IMR-90 (cell line): Measurements from ENCODE around the gene RNF144B. TPM values are rescaled to one million over a fixed set of nuclear protein-coding genes. Genes with fewer than 3 reads are reported as not detected.

ENCODE experiments used
- ATAC-seq: fragments of 200-7000 bp; cut with Tn5 transposase; 2 replicates; pipeline ENCODE4 v1.9.1; 2020; ENCODE audit warnings: low read depth, mild to moderate bottlenecking, moderate library complexity
- BruUV-seq: library from RNA; stranded (reverse); fragments of 400-500 nt; replicated peaks from 2 replicates; lab custom pipeline; 2021; lab: Mats Ljungman, UMichigan
- CTCF ChIA-PET: fragments of 300-600 bp; formaldehyde crosslinking; extraction: SDS; loops from one replicate; lab custom pipeline; 2021; ENCODE audit warnings: antibody characterized with exemption; lab: Yijun Ruan, JAX
- POLR2A ChIA-PET: fragments of 300-600 bp; sonication (Branson Sonifier 250); formaldehyde crosslinking; loops from one replicate; lab custom pipeline; 2022; ENCODE audit warnings: antibody characterized with exemption; ENCODE audit not compliant: unreplicated experiment; lab: Charles Lee
- DNase-seq: peaks from one replicate; pipeline ENCODE4 v3.0.0; 2013
- H2AFZ ChIP-seq: replicated peaks from 2 replicates; pipeline ENCODE3; 2013; ENCODE audit warnings: low read length, mild to moderate bottlenecking; ENCODE audit not compliant: poor library complexity
- H2AK5ac ChIP-seq: 2 replicates; pipeline ENCODE4 v1.6.1; 2013; ENCODE audit warnings: low read depth, low read length, inconsistent platforms
- H2AK9ac ChIP-seq: replicated peaks from 2 replicates; pipeline ENCODE3; 2013; ENCODE audit warnings: mild to moderate bottlenecking, low read depth, low read length, moderate library complexity; ENCODE audit not compliant: poor library complexity
- H2BK120ac ChIP-seq: 2 replicates; pipeline ENCODE4 v1.6.1; 2013; ENCODE audit warnings: low read depth, low read length, inconsistent platforms
- H2BK15ac ChIP-seq: 3 replicates; pipeline ENCODE4 v1.6.1; 2013; ENCODE audit warnings: low read depth, low read length, inconsistent platforms
- H2BK20ac ChIP-seq: 2 replicates; pipeline ENCODE4 v1.6.1; 2013; ENCODE audit warnings: low read depth, mild to moderate bottlenecking, inconsistent platforms, low read length, moderate library complexity
- H2BK5ac ChIP-seq: 2 replicates; pipeline ENCODE4 v1.6.1; 2013; ENCODE audit warnings: mild to moderate bottlenecking, low read depth, low read length, inconsistent platforms; ENCODE audit not compliant: poor library complexity, severe bottlenecking
- H3K14ac ChIP-seq: replicated peaks from 2 replicates; pipeline ENCODE4 v1.6.1; 2013; ENCODE audit warnings: low read depth, low read length, inconsistent platforms
- H3K18ac ChIP-seq: 2 replicates; pipeline ENCODE4 v1.6.1; 2013; ENCODE audit warnings: low read depth, low read length, control low read depth
- H3K23ac ChIP-seq: 2 replicates; pipeline ENCODE4 v1.6.1; 2013; ENCODE audit warnings: low read depth, low read length, inconsistent platforms
- H3K27ac ChIP-seq: 2 replicates; pipeline ENCODE4 v1.5.1; 2013; ENCODE audit warnings: mild to moderate bottlenecking, control low read depth, low read length; ENCODE audit not compliant: insufficient read depth
- H3K27me3 ChIP-seq: 2 replicates; pipeline ENCODE4 v1.6.1; 2013; ENCODE audit warnings: low read length; ENCODE audit not compliant: control insufficient read depth, insufficient read depth
- H3K36me3 ChIP-seq: 2 replicates; pipeline ENCODE4 v1.6.1; 2013; ENCODE audit warnings: low read length, mixed read lengths; ENCODE audit not compliant: control insufficient read depth, insufficient read depth
- H3K4ac ChIP-seq: 2 replicates; pipeline ENCODE4 v1.6.1; 2013; ENCODE audit warnings: low read depth, low read length, inconsistent platforms
- H3K4me1 ChIP-seq: 2 replicates; pipeline ENCODE4 v1.6.1; 2013; ENCODE audit warnings: low read length, mixed read lengths; ENCODE audit not compliant: control insufficient read depth, insufficient read depth
- H3K4me2 ChIP-seq: 2 replicates; pipeline ENCODE4 v1.6.1; 2013; ENCODE audit warnings: low read depth, mild to moderate bottlenecking, control low read depth, low read length, moderate library complexity
- H3K4me3 ChIP-seq: 2 replicates; pipeline ENCODE4 v1.5.1; 2013; ENCODE audit warnings: low read depth, mild to moderate bottlenecking, control low read depth, low read length, moderate library complexity; ENCODE audit not compliant: insufficient read depth
- H3K56ac ChIP-seq: 2 replicates; pipeline ENCODE4 v1.6.1; 2013; ENCODE audit warnings: low read length, inconsistent platforms; ENCODE audit not compliant: insufficient read depth; ENCODE audit errors: extremely low read depth
- H3K79me1 ChIP-seq, 2 experiments: 2 replicates each; pipeline ENCODE4 v1.6.1; 2013; ENCODE audit warnings: low read length in 2 of 2, inconsistent platforms in 1 of 2, low read depth in 1 of 2
- H3K9ac ChIP-seq: 2 replicates; pipeline ENCODE4 v1.6.1; 2013; ENCODE audit warnings: low read depth, low read length, control low read depth
- H3K9me1 ChIP-seq: 2 replicates; pipeline ENCODE4 v1.6.1; 2013; ENCODE audit warnings: low read length, inconsistent platforms; ENCODE audit not compliant: insufficient read depth
- H3K9me3 ChIP-seq: 2 replicates; pipeline ENCODE4 v1.6.1; 2013; ENCODE audit warnings: low read length; ENCODE audit not compliant: control insufficient read depth, insufficient read depth
- H4K20me1 ChIP-seq: 2 replicates; pipeline ENCODE4 v1.6.1; 2013; ENCODE audit warnings: low read length, inconsistent platforms; ENCODE audit not compliant: insufficient read depth
- H4K5ac ChIP-seq: 2 replicates; pipeline ENCODE4 v1.6.1; 2013; ENCODE audit warnings: mild to moderate bottlenecking, low read depth, low read length, control low read depth
- H4K8ac ChIP-seq, 2 experiments: 2 replicates each; pipeline ENCODE4 v1.6.1; 2013; ENCODE audit warnings: low read depth in 2 of 2, low read length in 2 of 2, control low read depth in 1 of 2, inconsistent platforms in 1 of 2
- H4K91ac ChIP-seq: 2 replicates; pipeline ENCODE4 v1.6.1; 2013; ENCODE audit warnings: low read depth, low read length, inconsistent platforms; ENCODE audit not compliant: insufficient read depth
- BHLHE40 ChIP-seq: fragments of 150-350 bp; IDR thresholded peaks from 2 replicates; pipeline ENCODE4 v1.6.1; 2016; ENCODE audit warnings: mild to moderate bottlenecking, low read depth, low read length
- FOS ChIP-seq: fragments of 150-350 bp; IDR thresholded peaks from 2 replicates; pipeline ENCODE4 v1.6.1; 2016; ENCODE audit warnings: low read depth, low read length
- MXI1 ChIP-seq: IDR thresholded peaks from 2 replicates; pipeline ENCODE4 v1.6.1; 2012; ENCODE audit warnings: low read depth, mild to moderate bottlenecking, low read length, moderate library complexity, borderline replicate concordance
- RFX5 ChIP-seq: IDR thresholded peaks from 2 replicates; pipeline ENCODE4 v1.8.0; 2012; ENCODE audit warnings: low read depth, mild to moderate bottlenecking, low read length, moderate library complexity
- WGBS, 2 experiments: methylation state at CpG; one replicate each; pipeline versions ENCODE4 v1.1.5 to v1.1.7; 2013; ENCODE audit warnings: missing lambda C conversion rate in 2 of 2; ENCODE audit not compliant: insufficient read length in 1 of 2; ENCODE audit errors: extremely low coverage in 2 of 2; 5-methylcytosine and 5-hydroxymethylcytosine counted together
- dilution Hi-C: fragments of 300-500 bp; cut with HindIII; formaldehyde crosslinking; loops from one replicate; pipeline ENCODE4 v1.14.3; 2018; ENCODE audit warnings: low sequenced_read_pairs; ENCODE audit not compliant: unreplicated experiment
- in situ Hi-C: fragments of 300-500 bp; cut with MboI; formaldehyde crosslinking; loops from 3 replicates; pipeline ENCODE4 v1.14.3; 2019; ENCODE audit warnings: low sequenced_read_pairs, inconsistent platforms, mixed read lengths
- intact Hi-C: fragments of 100-400 bp; cut with micrococcal nuclease; formaldehyde crosslinking; loops from 2 replicates; pipeline ENCODE4 v1.10.0; 2022
- polyA plus RNA-seq, 3 experiments: library from polyadenylated mRNA; depleted of rRNA; stranded (reverse); fragments of >200 nt; gene quantifications; 2 replicates each; pipeline ENCODE4 v1.2.3, GENCODE V29; 2012; ENCODE audit warnings: low replicate concordance in 1 of 3
- total RNA-seq: library from RNA; depleted of rRNA; stranded (reverse); fragments of >200 nt; gene quantifications from 2 replicates; pipeline ENCODE4 v1.2.3, GENCODE V29; 2012
- TF ChIP-seq, protein P1 (sequence below): fragments of 150-350 bp; IDR thresholded peaks from 2 replicates; pipeline ENCODE4 v1.6.1; 2016; ENCODE audit warnings: low read depth, mild to moderate bottlenecking, low read length, moderate library complexity, borderline replicate concordance

The RNF144B gene
- total and polyA plus RNA-seq, 2 of the 4 experiments (the other 2 are of a cell fraction): 0.44 to 2.7 TPM

- no peak for ATAC-seq
- TF ChIP-seq FOS (no peak), BHLHE40 (no peak), MXI1 (no peak), RFX5 (no peak)
- TF ChIP-seq, protein P1, sequence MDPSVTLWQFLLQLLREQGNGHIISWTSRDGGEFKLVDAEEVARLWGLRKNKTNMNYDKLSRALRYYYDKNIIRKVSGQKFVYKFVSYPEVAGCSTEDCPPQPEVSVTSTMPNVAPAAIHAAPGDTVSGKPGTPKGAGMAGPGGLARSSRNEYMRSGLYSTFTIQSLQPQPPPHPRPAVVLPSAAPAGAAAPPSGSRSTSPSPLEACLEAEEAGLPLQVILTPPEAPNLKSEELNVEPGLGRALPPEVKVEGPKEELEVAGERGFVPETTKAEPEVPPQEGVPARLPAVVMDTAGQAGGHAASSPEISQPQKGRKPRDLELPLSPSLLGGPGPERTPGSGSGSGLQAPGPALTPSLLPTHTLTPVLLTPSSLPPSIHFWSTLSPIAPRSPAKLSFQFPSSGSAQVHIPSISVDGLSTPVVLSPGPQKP: no peak
- no TSS peak for BruUV-seq
- no peaks in the 10 kb centered on the region; the same call in 1 of the 2 replicates for H3K27me3 ChIP-seq
- no peak overlapping the region for H4K8ac ChIP-seq
- no peak for DNase-seq
- ChIA-PET CTCF (no interaction called here), POLR2A (no interaction called here)
- no peak overlapping the region for H3K27ac ChIP-seq
- no peak overlapping the region for H2BK120ac ChIP-seq
- no peaks in the 10 kb centered on the region for H3K9me3 ChIP-seq
- no peak overlapping the region for H2BK5ac ChIP-seq
- dilution Hi-C loops (no loop called here), in situ Hi-C loops (no loop called here), intact Hi-C loops (no loop called here)
- H3K14ac ChIP-seq: no peak overlapping the region
- no peak overlapping the region for H4K5ac ChIP-seq
- no peak overlapping the region for H2BK20ac ChIP-seq
- no peak overlapping the region for H3K18ac ChIP-seq
- no CpG with 5 or more reads among the region's 3 CpGs for WGBS, 2 experiments
- H3K4me1 ChIP-seq: peaks cover 9% of the 10 kb centered on the region
- no peaks in the 10 kb centered on the region for H3K36me3 ChIP-seq
- no peak overlapping the region for H3K4me3 ChIP-seq
- H2AK5ac ChIP-seq: peak overlapping the region; percentile 43; the same call in 1 of the 2 replicates
- no peak overlapping the region for H4K91ac ChIP-seq
- H3K23ac ChIP-seq: no peak overlapping the region
- H3K9me1 ChIP-seq: no peaks in the 10 kb centered on the region
- no peak overlapping the region for H2AFZ ChIP-seq
- no peak overlapping the region for H2AK9ac ChIP-seq
- no peak overlapping the region for H3K9ac ChIP-seq
- no peak overlapping the region for H2BK15ac ChIP-seq
- H3K4ac ChIP-seq: no peak overlapping the region
- H4K20me1 ChIP-seq: no peaks in the 10 kb centered on the region
- H3K4me2 ChIP-seq: no peak overlapping the region
- H3K56ac ChIP-seq: no peak overlapping the region
- no peaks in the 10 kb centered on the region for H3K79me1 ChIP-seq
Observed at GRCh38 chr6:18391023-18391422, 3.9 kb downstream of the RNF144B start.
